Measurements from ENCODE around the gene GP1BA.

The GP1BA gene

DNA sequence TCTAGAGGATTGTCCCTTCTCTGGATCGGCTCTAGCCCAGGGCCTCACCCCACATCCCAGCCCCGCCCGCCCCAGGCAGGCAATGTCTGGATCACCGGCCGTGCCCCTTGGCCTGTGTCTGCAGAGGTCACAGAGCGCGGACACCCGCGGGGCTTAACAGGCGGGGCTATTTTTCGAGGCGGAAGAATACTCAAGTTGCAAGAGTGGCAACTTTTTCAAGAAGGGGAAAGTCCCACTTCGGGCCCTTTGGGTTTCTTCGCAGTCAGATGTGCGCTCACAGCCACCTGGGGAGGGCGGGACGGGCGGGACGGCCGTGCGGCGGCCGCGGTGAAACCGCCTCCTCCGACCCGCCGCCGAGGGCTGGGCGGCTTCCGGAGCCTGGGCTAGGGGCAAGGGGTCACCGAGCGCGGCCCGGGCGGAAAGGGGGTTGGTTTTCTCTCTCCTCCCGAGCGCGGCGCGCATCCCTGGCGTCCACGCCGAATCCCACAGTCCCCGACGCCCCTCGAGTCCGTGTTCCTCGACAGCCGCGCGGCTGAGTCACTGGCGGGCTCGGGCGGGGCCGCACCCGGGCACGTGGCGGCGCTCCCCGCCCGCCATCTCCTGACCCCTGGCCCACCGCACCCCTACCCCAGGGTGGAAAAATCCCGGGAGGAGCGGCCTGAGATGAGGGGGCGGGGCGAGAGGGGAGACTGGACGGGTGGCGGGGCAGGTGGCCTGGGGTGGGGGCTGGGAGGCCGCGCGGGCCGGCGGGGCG is 17.4 kb downstream of the GP1BA start (continued):
- TF ChIP-seq, protein P1, sequence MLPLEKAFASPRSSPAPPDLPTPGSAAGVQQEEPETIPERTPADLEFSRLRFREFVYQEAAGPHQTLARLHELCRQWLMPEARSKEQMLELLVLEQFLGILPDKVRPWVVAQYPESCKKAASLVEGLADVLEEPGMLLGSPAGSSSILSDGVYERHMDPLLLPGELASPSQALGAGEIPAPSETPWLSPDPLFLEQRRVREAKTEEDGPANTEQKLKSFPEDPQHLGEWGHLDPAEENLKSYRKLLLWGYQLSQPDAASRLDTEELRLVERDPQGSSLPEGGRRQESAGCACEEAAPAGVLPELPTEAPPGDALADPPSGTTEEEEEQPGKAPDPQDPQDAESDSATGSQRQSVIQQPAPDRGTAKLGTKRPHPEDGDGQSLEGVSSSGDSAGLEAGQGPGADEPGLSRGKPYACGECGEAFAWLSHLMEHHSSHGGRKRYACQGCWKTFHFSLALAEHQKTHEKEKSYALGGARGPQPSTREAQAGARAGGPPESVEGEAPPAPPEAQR (tag by site-specific recombination; IDR thresholded peaks at IDR 0.05) = peak; percentile 39; the same call in 1 of the 2 replicates
- peak; percentile 45; the same call in 1 of the 2 replicates for TF ChIP-seq YY1 (tag by site-specific recombination; IDR thresholded peaks at IDR 0.05)
- TF ChIP-seq, protein P2, sequence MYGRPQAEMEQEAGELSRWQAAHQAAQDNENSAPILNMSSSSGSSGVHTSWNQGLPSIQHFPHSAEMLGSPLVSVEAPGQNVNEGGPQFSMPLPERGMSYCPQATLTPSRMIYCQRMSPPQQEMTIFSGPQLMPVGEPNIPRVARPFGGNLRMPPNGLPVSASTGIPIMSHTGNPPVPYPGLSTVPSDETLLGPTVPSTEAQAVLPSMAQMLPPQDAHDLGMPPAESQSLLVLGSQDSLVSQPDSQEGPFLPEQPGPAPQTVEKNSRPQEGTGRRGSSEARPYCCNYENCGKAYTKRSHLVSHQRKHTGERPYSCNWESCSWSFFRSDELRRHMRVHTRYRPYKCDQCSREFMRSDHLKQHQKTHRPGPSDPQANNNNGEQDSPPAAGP (tag by site-specific recombination; IDR thresholded peaks at IDR 0.05) = peak; percentile 98
- no peak for TF ChIP-seq ZNF223 (tag by site-specific recombination; IDR thresholded peaks at IDR 0.05)
- TF ChIP-seq, protein P3, sequence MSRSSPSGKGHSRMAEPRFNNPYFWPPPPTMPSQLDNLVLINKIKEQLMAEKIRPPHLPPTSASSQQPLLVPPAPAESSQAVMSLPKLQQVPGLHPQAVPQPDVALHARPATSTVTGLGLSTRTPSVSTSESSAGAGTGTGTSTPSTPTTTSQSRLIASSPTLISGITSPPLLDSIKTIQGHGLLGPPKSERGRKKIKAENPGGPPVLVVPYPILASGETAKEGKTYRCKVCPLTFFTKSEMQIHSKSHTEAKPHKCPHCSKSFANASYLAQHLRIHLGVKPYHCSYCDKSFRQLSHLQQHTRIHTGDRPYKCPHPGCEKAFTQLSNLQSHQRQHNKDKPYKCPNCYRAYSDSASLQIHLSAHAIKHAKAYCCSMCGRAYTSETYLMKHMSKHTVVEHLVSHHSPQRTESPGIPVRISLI (tag by site-specific recombination; IDR thresholded peaks at IDR 0.05) = no peak
- TF ChIP-seq, protein P4, sequence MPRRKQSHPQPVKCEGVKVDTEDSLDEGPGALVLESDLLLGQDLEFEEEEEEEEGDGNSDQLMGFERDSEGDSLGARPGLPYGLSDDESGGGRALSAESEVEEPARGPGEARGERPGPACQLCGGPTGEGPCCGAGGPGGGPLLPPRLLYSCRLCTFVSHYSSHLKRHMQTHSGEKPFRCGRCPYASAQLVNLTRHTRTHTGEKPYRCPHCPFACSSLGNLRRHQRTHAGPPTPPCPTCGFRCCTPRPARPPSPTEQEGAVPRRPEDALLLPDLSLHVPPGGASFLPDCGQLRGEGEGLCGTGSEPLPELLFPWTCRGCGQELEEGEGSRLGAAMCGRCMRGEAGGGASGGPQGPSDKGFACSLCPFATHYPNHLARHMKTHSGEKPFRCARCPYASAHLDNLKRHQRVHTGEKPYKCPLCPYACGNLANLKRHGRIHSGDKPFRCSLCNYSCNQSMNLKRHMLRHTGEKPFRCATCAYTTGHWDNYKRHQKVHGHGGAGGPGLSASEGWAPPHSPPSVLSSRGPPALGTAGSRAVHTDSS (tag by site-specific recombination; IDR thresholded peaks at IDR 0.05) = no peak
- TF ChIP-seq ZNF423 (tag by site-specific recombination; IDR thresholded peaks at IDR 0.05) = 0 out of 2 replicates have a peak, but pooled peaks have one; percentile 47
- TF ChIP-seq, protein P5, sequence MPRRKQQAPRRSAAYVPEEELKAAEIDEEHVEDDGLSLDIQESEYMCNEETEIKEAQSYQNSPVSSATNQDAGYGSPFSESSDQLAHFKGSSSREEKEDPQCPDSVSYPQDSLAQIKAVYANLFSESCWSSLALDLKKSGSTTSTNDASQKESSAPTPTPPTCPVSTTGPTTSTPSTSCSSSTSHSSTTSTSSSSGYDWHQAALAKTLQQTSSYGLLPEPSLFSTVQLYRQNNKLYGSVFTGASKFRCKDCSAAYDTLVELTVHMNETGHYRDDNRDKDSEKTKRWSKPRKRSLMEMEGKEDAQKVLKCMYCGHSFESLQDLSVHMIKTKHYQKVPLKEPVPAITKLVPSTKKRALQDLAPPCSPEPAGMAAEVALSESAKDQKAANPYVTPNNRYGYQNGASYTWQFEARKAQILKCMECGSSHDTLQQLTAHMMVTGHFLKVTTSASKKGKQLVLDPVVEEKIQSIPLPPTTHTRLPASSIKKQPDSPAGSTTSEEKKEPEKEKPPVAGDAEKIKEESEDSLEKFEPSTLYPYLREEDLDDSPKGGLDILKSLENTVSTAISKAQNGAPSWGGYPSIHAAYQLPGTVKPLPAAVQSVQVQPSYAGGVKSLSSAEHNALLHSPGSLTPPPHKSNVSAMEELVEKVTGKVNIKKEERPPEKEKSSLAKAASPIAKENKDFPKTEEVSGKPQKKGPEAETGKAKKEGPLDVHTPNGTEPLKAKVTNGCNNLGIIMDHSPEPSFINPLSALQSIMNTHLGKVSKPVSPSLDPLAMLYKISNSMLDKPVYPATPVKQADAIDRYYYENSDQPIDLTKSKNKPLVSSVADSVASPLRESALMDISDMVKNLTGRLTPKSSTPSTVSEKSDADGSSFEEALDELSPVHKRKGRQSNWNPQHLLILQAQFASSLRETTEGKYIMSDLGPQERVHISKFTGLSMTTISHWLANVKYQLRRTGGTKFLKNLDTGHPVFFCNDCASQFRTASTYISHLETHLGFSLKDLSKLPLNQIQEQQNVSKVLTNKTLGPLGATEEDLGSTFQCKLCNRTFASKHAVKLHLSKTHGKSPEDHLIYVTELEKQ (tag by site-specific recombination; IDR thresholded peaks at IDR 0.05; ENCODE audit: borderline replicate concordance) = peak; percentile 55; the same call in 1 of the 2 replicates
- TF ChIP-seq OVOL3 (tag by site-specific recombination; IDR thresholded peaks at IDR 0.05) = 0 out of 2 replicates have a peak, but pooled peaks have one; percentile 60
- peak; percentile 48 for TF ChIP-seq ZFHX2 (tag by site-specific recombination; conservative IDR thresholded peaks at IDR 0.05)
- TF ChIP-seq ZNF544 (tag by site-specific recombination; IDR thresholded peaks at IDR 0.05) = no peak
- no peak for TF ChIP-seq REPIN1 (tag by site-specific recombination; IDR thresholded peaks at IDR 0.05; ENCODE audit: low read depth)
- TF ChIP-seq KLF16 (tag by site-specific recombination; IDR thresholded peaks at IDR 0.05) = peak; percentile 63; the same call in 1 of the 2 replicates
- TF ChIP-seq, protein P6, sequence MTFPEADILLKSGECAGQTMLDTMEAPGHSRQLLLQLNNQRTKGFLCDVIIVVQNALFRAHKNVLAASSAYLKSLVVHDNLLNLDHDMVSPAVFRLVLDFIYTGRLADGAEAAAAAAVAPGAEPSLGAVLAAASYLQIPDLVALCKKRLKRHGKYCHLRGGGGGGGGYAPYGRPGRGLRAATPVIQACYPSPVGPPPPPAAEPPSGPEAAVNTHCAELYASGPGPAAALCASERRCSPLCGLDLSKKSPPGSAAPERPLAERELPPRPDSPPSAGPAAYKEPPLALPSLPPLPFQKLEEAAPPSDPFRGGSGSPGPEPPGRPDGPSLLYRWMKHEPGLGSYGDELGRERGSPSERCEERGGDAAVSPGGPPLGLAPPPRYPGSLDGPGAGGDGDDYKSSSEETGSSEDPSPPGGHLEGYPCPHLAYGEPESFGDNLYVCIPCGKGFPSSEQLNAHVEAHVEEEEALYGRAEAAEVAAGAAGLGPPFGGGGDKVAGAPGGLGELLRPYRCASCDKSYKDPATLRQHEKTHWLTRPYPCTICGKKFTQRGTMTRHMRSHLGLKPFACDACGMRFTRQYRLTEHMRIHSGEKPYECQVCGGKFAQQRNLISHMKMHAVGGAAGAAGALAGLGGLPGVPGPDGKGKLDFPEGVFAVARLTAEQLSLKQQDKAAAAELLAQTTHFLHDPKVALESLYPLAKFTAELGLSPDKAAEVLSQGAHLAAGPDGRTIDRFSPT (tag by site-specific recombination; IDR thresholded peaks at IDR 0.05) = 0 out of 2 replicates have a peak, but pooled peaks have one; percentile 56
- TF ChIP-seq, protein P7, sequence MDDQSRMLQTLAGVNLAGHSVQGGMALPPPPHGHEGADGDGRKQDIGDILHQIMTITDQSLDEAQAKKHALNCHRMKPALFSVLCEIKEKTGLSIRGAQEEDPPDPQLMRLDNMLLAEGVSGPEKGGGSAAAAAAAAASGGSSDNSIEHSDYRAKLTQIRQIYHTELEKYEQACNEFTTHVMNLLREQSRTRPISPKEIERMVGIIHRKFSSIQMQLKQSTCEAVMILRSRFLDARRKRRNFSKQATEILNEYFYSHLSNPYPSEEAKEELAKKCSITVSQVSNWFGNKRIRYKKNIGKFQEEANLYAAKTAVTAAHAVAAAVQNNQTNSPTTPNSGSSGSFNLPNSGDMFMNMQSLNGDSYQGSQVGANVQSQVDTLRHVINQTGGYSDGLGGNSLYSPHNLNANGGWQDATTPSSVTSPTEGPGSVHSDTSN (CRISPR knock-in tag; IDR thresholded peaks at IDR 0.05) = no peak
- TF ChIP-seq IKZF3 (tag by site-specific recombination; IDR thresholded peaks at IDR 0.05) = peak; percentile 84
- 0 out of 2 replicates have a peak, but pooled peaks have one; percentile 12 for TF ChIP-seq ZNF843 (tag by site-specific recombination; IDR thresholded peaks at IDR 0.05)
- no peak for TF ChIP-seq ZNF530 (tag by site-specific recombination; IDR thresholded peaks at IDR 0.05; ENCODE audit: low read depth)
- peak; percentile 90; the same call in 1 of the 2 replicates for TF ChIP-seq ZNF785 (tag by site-specific recombination; IDR thresholded peaks at IDR 0.05)
- TF ChIP-seq RBAK (tag by site-specific recombination; IDR thresholded peaks at IDR 0.05) = no peak
- no peak for TF ChIP-seq ZNF654 (tag by site-specific recombination; IDR thresholded peaks at IDR 0.05; ENCODE audit: low read depth)
- no peak for TF ChIP-seq HOXC10 (CRISPR knock-in tag; IDR thresholded peaks at IDR 0.05)
- TF ChIP-seq, protein P8, sequence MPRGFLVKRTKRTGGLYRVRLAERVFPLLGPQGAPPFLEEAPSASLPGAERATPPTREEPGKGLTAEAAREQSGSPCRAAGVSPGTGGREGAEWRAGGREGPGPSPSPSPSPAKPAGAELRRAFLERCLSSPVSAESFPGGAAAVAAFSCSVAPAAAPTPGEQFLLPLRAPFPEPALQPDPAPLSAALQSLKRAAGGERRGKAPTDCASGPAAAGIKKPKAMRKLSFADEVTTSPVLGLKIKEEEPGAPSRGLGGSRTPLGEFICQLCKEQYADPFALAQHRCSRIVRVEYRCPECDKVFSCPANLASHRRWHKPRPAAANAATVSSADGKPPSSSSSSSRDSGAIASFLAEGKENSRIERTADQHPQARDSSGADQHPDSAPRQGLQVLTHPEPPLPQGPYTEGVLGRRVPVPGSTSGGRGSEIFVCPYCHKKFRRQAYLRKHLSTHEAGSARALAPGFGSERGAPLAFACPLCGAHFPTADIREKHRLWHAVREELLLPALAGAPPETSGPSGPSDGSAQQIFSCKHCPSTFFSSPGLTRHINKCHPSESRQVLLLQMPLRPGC (tag by site-specific recombination; IDR thresholded peaks at IDR 0.05) = peak; percentile 45; the same call in 1 of the 2 replicates

Data from HEK293 (cell line).